ENCODE data around the gene TMEM8B.

DNA sequence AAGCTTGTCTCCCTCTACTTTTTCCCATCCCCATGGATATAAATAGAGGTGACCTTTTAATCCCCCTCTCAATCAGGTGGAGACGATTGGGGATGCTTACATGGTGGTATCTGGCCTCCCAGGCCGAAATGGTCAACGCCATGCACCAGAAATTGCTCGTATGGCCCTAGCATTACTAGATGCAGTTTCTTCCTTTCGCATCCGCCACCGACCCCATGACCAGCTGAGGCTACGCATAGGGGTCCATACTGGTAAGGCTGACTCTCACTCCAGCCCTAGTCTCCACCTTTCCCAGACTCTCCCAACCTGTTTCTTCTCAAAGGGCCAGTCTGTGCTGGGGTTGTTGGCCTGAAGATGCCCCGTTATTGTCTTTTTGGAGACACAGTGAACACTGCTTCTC, 20.6 kb upstream of the TMEM8B start:
- TF ChIP-seq, protein P1, sequence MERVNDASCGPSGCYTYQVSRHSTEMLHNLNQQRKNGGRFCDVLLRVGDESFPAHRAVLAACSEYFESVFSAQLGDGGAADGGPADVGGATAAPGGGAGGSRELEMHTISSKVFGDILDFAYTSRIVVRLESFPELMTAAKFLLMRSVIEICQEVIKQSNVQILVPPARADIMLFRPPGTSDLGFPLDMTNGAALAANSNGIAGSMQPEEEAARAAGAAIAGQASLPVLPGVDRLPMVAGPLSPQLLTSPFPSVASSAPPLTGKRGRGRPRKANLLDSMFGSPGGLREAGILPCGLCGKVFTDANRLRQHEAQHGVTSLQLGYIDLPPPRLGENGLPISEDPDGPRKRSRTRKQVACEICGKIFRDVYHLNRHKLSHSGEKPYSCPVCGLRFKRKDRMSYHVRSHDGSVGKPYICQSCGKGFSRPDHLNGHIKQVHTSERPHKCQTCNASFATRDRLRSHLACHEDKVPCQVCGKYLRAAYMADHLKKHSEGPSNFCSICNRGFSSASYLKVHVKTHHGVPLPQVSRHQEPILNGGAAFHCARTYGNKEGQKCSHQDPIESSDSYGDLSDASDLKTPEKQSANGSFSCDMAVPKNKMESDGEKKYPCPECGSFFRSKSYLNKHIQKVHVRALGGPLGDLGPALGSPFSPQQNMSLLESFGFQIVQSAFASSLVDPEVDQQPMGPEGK (CRISPR knock-in tag; IDR thresholded peaks at IDR 0.05; ENCODE audit: borderline replicate concordance): no peak
- TF ChIP-seq ZC3H10 (CRISPR knock-in tag; IDR thresholded peaks at IDR 0.05): no peak
- TF ChIP-seq ZFP30 (CRISPR knock-in tag; IDR thresholded peaks at IDR 0.05): no peak
- no peak for TF ChIP-seq ARNTL (CRISPR knock-in tag; IDR thresholded peaks at IDR 0.05; ENCODE audit: borderline replicate concordance, low read depth)
- no peak for TF ChIP-seq GLIS3 (CRISPR knock-in tag; IDR thresholded peaks at IDR 0.05)
- no peak for TF ChIP-seq ZFP3 (CRISPR knock-in tag; IDR thresholded peaks at IDR 0.05)
- no peak for TF ChIP-seq TOX (CRISPR knock-in tag; IDR thresholded peaks at IDR 0.05; ENCODE audit: borderline replicate concordance)
- TF ChIP-seq TCF4 (CRISPR knock-in tag; IDR thresholded peaks at IDR 0.05; ENCODE audit: borderline replicate concordance): no peak

All from SK-N-SH treated with all-trans-retinoic acid at 6 μM for 48 hours (cell line).